NCI-H1092 treated with DMSO at 0.1 percent for 48 hours (cell line): ENCODE results near the gene EFHC1.
A peak's percentile ranks its signal among the peaks of the same experiment; 100 is the strongest.
"Not testable (repeated sequence)": the region's sequence is repeated elsewhere in the genome, so short reads cannot be mapped to it uniquely, and the experiment has no call there.

ENCODE experiments used
- DNase-seq: peaks from one replicate; lab custom pipeline; 2025; lab: John Stamatoyannopoulos, UW

EFHC1 gene

DNA sequence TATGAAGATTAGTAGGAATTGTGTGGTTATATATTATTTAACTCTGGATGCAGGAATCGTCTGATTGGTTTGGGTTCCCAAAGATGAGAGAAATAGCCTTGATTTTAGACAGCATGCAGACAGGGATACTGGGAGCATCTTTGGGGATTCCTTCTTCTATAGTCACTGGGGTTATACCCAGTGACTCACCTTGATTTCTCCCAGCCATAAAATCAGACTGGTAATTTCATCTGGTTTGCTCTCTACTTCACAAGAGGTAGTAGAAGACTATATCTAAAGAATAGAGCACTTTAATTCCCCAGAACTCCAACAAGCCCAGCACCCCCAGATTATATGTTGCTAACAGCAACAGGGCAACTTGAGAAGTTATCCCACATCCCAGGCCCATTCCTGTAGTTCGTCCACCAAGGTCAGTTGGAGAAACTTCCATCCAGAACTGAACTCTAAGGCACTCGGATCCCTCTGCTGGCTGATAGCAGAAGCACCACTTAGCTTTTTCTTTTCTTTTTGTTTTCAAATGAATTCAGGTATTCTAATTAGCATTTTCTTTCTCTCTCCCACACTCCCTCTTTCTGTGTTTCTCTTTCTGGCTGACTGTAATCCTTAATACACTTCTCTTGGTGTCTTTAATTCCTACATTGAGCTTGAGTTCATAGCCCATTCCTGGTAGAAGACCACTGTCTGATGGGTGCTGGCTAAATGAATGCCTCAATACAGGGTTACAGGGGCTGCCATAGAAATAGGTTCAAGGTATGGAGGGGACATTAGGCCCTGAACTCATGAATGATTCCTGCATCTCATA is 20.4 kb upstream of the EFHC1 start:
- peak; percentile 39 for DNase-seq

DNA sequence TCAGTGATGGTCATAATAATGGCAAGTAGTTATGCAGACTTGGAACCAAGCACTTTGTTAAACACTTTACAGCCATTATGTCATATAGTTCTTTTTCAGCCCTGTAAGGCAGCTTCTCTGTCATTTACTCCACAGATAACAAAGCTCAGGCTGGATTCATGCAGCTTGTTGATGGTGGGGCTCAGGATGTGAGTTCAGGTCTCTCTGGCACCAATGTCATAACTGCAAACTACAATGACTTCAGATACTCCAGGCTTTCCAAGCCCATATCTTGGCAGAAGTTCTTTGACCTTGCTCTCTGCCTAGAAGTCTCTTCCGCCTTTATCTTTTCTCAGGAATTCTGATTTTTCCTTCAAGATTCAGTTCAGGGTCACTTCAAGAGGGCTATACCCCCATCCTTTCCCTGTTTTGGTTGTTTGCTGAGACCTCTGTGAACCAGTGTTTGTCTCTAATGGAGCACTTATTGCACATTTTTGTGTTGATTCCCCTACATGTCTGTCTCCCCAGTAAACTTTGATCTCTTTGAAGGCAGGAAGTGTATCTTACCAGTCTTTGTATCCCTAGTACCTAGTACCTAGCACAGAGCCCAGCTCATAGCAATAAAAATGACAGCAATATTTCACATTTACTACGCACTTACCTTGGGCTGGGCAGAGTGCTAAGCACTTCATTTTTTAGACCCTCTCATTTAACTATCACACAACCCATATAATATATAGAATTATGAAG is 19.7 kb upstream of the EFHC1 start:
- DNase-seq: no peak

DNA sequence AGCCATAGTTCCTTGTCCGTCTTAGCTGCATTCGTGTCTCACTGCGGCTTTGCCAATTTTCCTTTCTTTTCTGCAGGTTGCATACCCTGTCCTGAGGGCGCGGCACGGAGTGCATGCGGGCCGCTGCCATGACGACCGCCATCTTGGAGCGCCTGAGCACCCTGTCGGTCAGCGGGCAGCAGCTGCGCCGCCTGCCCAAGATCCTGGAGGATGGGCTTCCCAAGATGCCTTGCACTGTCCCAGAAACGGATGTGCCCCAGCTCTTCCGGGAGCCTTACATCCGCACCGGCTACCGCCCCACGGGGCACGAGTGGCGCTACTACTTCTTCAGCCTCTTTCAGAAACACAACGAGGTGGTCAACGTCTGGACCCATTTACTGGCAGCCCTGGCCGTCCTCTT is 17.1 kb upstream of the EFHC1 start:
- no peak for DNase-seq

DNA sequence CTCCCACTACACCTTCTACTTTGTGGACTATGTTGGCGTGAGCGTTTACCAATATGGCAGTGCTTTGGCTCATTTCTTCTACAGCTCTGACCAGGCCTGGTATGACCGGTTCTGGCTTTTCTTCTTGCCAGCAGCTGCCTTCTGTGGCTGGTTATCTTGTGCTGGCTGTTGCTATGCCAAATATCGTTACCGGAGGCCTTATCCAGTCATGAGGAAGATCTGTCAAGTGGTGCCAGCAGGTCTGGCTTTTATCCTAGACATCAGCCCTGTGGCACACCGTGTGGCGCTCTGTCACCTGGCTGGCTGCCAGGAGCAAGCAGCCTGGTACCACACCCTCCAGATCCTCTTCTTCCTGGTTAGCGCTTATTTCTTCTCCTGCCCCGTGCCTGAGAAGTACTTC is 16.5 kb upstream of the EFHC1 start:
- no peak for DNase-seq

DNA sequence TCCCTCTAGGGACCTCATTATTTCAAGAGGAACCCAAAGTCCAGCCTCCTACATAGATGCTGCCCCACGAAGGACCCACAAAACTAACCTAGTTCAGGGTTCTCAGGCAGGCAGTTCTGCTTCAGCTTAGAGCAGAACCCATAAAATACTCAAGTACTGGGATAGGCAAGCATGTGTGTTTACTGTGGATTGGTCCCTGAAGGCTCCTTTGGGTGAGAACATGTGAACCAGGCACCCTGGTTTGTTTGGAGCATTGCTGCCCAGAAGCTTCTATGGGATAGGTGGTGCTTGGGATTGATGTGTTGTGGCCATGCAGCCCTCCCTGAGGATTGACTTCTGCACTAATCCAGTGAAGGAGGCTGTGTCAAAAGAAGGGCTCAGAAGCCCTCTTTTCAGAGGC is 14.9 kb upstream of the EFHC1 start:
- DNase-seq: no peak

DNA sequence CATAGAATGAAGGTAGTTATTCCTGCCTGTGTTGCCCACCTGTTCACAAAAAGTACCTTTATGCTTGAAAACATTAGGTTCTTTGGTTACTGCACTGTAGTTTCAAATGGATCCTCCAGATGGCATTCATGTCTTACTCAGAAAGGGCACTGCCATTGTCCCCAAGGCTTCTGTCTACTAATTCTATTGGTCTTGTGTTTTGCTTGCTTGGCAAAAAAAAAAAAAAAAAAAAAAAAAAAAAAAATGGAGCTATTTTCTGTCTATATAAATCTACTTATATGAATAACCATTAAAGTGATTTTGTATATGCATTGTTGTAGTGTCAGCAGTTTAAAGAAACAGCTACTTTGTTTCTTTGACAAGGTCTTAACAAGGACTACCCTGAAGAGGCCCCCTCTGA is 12.7 kb upstream of the EFHC1 start:
- peak; percentile 34 for DNase-seq

DNA sequence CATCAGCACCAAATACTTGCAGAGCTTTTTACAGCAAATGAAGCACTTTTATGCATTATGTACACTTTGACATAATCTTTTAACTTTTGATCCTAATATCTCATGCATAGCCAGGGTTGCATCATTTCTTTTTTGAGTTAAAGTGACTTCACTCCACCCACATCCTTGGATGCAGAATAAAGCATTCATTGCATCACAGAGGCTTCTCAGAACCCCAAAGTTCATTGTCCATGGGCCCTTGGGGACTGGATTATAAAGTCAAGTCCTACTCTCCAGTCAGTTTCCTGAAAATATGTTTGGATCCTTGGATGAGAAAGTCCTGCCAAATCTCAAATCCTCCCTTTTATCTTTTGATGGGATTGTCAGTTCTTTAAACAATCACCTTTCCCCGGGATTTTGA is 10.6 kb upstream of the EFHC1 start:
- DNase-seq: no peak

DNA sequence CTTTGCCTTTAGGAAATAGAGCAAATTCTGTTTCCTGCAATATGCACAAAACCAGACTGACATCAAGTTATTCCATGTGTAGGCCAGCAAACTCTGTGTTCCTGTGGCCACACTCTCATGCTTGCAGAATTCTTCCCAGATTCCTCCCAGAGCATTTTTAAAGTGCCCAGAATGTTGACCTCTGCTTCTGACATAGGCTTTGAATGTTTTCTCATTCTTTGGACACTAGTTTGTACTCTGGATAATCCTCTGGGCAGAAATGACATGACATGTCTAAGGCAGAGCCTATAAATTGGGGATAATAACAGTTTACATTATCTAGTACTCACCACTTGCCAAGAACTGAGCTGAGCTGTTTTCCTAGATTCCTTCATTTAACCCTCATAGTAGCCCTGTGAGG is 9.2 kb upstream of the EFHC1 start:
- DNase-seq: no peak

DNA sequence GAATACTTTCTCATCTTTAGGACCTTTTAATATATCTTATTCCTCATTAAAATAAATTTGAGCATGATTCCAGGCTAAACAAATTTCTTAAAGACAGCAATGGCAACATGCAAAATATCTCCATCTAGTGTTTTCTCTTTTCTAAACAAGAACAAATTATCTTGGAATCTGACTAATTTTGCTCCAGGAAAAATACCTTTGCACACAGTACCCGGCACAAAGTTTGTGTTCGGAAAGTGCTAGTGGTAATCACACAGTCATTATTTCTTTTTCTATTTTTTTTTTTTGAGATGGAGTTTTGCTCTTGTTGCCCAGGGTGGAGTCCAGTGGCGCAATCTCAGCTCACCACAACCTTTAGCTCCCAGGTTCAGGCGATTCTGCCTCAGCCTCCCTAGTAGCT is 8.2 kb upstream of the EFHC1 start:
- no peak for DNase-seq

DNA sequence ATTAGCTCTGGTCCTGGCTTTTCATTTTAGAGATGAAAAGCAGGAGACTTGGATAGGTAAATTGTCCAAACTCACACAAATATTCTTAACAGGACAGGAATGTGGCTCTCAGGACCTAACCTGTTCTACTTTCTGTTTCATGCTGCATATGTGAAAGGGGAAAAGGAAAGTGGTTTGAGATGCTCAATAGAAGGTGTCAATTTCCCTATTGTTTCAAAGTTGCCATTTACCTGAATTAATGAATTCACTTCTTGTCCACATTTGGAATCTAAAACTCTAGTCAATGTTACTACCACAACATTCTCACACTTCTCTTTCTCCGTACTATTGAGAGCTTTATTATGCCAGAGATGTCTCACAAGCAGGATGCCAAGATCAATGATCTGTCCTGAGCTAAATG is 4.8 kb upstream of the EFHC1 start:
- no peak for DNase-seq

DNA sequence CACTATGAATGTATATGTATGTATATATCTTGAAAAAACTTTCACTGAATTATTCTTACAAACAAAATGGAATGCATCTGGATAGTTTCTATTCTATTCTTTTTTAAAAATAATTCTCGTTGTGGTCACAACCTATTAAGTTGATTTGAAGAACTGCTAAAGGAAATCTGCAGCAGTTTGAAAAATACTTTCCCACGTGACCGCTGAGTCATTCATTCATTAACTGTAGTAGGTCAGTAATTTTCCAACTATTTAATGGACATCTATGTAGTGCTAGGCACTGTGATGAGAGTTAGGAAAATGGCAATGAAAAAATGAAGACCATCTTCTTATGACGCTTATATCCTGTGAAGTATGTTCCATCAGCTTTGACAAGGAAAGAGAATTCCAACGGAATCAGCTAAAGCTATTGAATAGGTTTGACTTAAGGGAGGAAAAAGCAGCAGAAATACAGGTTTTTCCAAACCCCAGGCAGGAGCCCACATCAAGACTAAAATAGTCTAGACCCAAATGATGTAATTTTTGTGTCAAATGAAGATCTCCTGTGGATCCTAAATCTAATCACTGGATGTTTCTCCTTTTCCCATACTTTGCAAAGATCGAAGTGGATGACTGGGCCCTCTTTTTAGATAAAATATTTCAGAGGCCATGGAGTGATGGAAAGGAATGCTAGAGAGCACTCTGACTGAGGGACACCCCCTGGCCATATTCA is 4.1 kb upstream of the EFHC1 start:
- no peak for DNase-seq

DNA sequence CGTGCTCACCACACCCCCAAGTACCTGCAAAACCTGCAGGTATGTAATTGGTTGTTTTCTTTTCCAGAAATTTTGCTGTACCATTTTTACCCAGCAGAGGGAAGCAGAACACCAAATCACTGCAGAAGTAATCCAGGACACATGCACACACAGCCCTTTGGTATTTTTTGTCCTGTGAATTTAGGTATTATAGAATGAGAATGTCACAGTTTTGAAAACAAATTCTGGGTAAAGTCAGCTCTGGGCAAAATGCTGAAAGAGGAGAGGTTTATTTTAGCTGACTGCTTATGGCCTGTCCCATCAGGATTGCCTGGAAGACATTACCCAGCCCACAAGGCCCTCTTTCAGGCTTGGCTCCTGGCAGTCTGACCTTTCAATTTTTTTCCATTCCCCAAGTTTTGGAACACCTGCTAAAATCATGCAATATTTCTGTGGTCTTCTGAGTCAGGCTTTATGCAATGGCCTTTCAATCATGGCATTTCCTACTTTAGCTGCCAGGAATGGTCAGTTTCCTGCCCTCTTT is 3.5 kb upstream of the EFHC1 start:
- peak; percentile 43 for DNase-seq

DNA sequence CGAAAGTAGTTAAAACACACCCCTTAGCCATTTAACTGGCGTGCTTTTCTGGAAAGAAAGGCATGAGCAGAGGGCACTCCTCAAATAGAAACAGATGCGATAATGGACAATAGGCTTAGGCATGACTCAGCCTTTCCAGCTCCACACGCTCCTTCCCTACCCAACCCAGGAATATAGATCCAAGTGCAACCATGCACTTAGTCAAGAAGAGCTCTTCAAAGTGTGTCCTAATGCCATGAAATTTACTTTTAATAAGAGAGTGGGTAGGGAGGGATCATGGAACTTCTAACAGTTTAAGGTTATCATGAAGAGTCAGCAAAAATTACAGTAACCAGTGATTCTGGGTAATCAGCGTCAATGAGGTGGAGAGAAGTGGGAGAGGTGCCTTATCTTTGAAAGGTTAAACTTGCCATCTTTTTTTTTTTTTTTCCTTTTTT is 2.4 kb upstream of the EFHC1 start:
- no peak for DNase-seq

DNA sequence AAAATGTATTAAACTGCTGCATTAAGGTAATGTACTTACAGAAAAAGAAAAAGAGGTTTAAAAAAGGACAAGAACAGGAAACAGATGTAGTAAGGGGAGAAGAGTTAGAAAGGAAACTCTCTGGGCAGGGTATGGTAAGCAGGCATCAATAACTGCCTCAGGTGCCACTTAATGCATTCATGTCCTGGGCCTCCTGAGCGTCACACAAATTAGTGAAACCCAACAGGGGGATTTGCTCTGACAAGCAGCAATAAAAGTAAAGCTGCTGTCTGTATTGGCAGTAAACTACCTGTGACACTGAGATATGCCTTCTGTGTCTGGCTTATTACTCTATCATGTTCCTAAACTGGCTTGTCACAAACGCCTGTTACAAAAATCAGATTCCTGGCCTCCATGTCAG is 1.5 kb upstream of the EFHC1 start:
- DNase-seq: no peak

DNA sequence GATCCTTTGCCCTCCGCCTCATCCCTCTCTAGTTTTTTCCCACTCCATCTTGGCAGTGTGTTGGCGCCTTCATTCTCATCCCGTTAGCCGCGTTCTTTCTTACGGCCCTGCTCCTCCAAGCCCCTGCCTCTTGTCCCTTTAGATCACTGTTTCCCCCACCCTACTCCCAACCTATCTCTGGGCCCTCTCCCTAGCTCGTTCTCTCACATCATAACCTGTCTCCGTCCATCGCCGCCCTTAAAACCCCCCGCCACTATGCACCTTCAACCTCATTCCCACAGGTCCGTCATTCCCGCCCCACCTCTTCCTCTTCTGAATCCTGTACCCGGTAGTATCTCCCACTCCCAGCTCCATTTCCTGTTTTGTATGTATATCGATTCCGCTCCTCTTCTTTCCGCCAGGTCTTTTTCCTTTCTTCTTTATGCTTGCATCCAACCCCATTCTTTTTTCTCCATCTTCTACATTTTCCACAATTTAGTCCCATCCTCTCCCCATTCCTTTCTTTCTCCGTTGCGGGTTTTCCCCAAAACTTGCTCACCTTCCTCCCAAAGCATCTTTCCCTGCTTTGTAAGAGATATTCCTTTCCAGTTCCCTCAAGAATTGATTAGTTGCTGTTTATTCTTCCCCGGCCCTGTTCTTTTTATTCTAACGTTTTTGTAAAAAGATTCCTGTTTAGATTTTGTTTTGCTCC is 671 bp downstream of the EFHC1 start:
- peak; percentile 56 for DNase-seq

DNA sequence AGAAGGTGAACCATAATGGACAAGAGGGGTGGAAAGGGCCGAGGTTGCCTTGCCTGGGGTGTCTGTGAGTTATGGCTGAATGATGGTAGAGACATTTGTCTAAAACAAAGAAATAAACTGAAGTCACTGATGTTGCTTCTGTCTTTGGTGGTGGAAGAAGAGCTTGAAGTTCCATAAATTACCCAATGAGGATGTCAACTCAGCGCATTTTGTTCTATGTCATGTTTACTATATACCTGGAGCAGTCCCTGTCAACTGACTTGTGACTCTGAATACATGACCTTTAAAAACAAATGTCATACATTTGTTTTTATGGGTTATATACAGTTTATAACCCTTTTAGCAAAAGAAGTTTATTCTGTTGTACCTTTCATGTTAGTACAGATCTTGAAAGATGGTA is 2.0 kb downstream of the EFHC1 start:
- DNase-seq: no peak

DNA sequence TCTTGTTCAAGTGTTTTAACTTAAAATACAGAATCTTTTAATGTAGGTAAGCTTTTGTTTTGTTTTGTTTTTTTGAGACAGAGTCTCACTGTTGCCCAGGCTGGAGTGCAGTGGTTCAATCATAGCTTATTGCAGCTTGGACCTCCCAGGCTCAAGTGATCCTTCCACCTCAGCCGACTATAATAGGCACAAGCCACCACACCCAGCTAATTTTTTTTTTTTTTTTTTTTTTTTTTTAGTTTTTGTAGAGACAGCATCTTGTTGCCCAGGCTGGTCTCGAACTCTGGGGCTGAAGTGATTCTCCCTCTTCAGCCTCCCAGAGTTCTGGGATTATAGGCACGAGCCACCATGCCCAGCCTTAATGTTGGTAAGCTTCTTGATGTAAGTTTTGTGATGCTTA is 3.3 kb downstream of the EFHC1 start:
- no peak for DNase-seq

DNA sequence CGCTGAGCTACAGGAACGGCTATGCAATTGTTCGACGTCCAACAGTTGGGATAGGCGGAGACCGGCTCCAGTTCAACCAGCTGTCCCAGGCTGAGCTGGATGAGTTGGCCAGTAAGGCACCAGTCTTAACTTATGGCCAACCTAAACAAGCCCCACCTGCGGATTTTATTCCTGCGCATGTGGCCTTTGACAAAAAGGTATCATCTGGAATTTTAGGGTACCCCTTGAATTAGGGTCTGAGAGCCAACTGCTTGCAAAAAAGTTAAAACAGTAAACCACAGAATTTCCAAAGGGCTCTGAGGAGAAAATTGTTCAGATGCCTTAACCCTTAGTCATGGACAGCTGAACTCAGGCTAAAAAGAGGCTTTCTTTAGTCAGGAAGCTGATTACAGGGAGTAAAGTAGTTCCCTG is 3.8 kb downstream of the EFHC1 start:
- DNase-seq: no peak

DNA sequence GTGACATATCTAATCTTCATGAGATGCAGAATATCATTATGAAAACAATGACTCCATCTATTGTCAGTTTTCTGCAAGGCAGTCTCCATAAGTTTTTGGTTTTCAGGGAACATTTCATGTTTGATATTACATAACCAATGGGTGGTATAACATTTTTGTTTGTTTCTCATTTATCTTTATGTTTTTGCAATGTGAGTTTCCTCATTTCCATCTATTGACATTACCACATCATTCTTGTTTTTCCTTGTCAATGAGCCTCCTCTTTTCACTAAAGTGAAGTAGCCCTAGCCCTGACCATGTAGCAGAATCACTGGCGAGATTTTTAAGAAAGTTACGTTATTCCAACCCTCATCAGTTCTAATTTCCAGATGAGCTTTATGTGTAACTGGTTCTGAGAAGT is 4.4 kb downstream of the EFHC1 start:
- no peak for DNase-seq

DNA sequence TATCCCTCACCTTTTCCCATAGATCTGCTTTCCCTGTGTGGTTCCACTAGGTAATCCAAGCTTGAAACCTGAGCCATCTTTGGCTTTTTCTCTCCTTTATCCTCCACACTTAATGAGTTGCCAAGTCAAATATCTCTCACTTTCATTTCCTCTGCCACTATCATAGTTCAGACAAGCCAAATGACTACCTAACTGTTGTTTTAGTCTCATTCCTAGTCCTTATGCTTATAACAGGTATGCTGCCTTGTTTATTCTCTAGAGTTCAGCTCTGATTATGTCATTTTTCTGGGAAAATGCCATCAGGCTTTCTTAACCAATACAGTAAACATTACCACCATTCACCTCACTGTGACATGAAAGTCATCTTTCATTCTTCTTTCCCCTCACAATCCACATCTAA is 6.5 kb downstream of the EFHC1 start:
- DNase-seq: no peak

DNA sequence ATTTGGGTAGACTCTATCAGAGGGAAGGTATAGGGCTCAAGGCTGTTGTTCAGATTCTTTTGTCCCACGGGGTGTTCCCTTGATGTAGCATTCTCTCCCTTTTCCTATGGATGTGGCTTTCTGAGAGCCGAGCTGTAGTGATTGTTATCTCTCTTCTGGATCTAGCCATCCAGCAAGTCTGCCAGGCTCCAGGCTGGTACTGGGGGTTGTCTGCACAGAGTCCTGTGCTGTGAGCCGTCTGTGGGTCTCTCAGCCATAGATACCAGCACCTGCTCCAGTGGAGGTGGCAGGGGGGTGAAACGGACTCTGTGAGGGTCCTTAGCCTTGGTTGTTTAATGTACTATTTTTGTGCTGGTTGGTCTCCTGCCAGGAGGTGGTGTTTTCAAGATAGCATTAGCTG is 13.2 kb downstream of the EFHC1 start:
- DNase-seq: not testable (repeated sequence)

DNA sequence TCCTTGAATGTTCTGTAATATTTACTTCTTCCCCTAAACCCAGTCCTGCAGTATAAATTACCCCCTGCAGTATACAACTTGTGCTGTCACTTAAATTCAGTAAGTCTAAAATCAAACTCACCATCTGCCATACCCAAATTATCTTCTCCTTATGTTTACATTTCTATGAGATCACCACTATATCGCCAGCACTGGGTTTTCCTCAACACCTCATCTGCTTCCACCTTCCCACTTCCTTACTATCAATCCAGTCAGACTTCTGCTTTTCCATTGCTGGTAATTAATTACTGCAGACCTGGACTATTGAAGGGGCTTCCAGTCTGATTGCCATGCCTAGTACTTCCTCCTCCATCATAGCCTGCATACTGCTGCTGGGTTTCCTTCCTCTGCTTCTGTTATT is 15.2 kb downstream of the EFHC1 start:
- no peak for DNase-seq
